GM19351 (cell line): ENCODE data around the gene TMF1.

Source experiments
- ATAC-seq: cut with Tn5 transposase; IDR thresholded peaks from one replicate; pipeline ENCODE4 v1.9.1; 2021; ENCODE audit warnings: mild to moderate bottlenecking, moderate library complexity; ENCODE audit not compliant: unreplicated experiment

Gene TMF1

DNA sequence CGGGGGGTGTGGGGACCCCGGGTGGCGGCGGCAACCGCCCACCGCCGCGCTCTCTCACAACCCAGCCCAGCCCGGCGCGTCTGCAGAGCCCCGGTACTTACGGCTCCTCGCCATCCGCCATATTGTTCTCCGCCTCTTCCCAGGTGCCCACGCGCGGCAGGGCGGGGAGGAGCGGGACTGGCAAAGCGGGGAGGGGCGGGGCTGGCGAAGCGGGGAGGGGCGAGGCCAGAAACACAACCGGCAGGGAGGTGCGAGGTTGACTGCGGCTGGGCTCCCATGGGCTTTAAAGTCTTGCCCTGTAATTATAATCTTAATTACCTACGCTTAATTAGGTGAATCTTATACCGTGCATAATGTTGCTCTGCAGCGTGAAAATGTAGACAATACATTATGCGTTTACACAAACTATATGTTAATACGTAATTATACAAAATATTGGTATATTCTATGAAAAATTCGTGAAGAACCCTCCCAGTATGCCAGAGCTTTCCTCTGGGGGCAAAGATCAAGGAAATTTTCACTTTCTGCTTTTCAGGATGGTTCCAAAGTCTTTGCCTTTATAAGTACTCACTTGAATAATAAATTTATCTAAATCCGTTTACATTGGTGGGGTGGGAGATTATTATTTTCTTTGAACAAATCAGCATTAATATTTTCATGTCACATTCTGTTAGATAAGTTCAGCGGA, 28.2 kb upstream of the TMF1 start, which contains the start of gene UBA3:
Gene UBA3 (minus strand): TSS at position 133 of the 688 bp plus-strand sequence. CDS start 12 bp downstream, at position 121.
- peak; percentile 44 for ATAC-seq

DNA sequence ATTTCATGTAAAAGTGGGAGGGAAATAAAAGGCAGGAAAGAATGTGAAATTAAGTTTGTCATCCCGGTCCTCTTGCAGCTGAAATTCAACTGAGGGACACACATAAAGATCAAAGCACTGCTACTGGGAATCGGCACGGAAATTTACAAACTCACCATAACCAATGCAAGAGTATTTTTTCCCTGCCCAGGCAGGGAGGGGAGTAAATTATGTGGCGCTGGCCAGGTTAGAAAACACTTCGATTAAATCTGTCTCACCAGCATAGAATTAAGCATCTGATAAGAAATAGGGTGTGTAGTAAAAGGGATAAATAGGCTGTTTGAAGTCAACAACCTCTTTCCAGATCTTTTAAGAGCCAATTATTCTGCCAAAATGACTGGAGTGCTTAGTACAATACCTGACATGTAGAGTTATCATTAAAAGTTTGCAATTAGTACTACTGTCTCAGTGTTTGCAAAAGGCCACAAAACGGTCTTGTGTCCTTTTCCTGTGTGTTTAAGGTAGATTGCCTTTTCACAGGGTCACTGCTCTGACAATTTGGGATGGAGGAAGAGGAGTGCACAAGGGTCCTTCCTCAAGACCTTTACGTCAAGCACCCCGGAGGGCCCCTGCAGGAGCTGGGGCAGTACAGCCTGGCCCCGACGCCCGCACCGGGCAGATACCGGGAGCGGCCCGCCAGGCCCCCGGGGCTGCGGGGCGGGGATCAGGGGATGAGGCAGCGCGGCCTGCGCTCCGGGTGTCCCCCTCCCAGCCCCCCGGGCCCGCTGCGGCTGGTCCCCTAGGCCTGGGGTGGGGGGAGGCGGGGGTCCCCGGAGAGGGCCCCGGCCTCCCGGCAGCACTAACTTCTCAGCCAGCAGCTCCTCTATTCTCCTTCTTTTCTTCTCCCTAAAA, 27.4 kb upstream of the TMF1 start:
- ATAC-seq = no peak

DNA sequence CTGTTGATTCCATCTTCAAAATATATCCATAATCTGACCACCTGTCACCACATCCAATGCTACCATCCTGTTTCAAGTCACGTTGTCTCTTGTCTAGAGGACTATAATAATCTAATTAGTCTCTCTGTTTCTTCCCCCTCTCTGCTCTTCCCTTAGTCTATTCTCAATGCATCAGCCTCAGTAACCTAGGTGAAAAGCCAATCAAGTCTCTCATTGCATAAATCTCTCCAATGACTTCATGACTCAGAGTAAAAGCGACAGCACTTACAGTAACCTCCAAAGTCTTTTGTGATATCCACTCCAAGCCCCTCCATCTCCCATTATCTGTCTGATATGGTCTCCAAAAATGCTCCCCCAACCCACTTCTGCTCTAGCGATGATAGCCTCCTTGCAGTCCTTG, 20.8 kb upstream of the TMF1 start:
- ATAC-seq = no peak

DNA sequence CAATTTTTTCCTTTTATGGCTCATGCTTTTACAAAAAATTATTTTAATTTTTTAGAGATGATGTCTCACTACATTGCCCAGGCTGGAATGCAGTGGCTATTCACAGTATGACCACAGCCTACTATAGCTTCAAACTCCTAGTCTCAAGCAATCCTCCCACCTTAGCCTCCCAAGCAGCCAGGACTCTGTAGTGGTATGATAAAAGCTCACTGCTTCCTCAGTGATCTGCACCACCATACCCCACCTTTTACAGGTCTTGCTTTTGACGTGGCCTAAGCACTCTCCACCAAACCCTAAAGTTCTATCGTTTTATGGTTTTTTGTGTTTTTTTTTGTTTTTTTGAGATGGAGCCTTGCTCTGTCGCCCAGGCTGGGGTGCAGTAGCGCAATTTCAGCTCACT, 14.0 kb upstream of the TMF1 start:
- no peak for ATAC-seq

DNA sequence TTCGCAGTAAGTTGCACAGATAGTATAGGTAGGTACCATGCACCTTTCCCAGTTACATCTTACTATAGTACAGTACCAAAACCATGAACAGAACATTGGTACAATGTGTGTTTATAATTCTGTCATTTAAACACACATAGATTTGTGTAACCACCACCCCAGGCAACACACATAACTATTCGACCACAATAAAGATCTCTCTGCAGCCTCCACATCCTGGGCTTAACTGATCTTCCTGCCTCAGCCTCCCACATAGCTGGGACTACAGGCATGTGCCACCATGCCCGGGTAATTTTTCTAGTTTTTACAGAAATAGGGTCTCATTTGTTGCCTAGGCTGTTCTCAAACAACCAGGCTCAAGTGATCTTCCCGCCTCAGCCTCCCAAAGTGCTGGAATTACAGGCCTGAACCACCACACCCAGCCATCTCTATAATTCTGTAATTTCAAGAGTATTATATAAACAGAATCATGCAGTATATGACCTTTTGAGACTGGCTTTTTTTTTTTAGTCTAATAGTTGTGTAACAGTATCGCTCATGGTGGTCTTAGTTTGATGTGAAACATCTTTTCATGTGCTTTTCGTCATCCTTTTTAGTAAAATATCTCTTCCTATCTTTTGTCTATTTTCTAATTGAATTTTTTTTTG, 13.3 kb upstream of the TMF1 start:
- ATAC-seq = no peak

DNA sequence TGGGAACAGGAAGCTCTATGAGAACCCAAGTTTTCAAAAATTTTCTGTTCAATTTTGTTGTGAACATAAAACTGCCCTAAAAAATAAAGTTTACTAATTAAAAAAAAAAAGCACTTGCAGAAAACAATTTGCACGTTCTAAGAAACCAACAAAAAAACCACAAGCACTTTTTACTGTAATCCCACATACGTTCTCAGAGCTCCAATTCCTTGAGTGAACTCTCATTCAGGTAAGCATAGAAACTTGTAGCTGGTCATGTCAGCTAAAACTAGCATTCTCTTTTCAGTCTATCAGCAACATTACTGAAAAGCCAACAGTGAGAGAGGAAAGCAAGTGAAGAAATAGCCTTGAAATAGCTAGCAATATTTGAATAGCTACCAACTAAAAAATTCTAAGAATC, 11.5 kb upstream of the TMF1 start:
- ATAC-seq = no peak

DNA sequence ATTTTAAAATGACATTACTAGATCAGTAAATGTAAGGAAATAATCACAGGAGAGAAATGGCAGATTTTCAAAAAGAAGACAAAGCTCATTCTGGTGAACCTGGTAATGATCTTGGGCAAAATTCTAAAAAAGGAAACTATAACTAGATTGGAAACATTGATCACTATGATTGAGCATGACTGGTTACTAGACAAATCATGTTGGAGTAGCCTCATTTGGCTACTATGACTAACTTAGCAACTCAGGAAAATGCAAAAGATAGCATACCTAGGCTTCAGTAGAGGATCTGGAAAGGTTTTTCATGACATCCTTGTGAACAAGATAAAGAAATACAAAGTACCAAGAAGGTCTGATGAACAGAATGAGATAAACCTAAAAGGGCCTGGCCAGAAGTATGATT, 7.6 kb upstream of the TMF1 start:
- no peak for ATAC-seq

DNA sequence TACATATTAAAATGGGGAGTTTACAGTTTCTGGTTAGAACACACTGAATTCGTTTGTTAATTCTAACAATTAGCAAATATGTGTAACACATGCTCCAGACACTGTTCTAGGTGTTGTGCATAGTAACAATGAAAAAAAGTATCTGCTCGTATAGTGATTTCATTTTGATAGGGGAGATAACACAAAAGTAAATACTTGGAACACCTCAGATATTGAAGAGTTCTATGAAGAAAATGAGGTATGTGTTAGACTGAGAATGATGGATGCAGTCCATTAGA, 6.8 kb upstream of the TMF1 start:
- ATAC-seq = no peak

DNA sequence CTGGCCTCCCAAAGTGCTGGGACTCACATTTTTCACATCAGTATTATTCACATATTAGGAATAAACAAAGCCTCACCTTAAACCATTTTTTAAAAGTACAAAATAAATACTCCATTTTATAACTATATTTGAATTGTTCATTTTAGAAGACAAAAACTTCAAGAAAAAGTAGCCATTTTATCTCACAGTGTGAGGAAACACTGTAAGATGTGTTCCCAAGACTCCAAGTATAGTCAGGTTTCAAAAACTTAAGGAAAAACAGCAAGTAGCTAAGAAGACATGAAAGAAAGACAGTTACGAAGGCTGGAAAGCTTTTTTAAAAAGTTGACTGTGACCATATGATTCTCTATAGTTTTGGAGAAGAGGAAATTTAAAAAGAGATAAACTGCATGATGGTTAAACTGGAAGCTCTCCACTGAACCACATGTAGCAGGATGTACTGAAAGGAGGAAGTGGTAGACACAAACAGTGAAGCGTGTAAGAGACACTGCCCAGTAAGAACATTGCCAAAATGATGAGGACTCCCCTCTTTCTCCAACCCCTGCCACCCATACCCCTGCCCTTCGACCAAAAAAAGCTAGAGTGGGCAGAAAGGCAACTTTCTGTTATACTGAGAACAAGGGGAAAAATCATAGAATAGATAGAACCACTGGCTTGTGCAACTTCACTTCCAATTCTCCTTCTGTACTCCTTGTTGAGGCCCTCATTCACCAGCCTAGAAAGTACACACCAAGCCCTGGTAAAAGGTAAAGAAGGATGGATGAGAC, 6.2 kb upstream of the TMF1 start:
- peak; percentile 100 for ATAC-seq

DNA sequence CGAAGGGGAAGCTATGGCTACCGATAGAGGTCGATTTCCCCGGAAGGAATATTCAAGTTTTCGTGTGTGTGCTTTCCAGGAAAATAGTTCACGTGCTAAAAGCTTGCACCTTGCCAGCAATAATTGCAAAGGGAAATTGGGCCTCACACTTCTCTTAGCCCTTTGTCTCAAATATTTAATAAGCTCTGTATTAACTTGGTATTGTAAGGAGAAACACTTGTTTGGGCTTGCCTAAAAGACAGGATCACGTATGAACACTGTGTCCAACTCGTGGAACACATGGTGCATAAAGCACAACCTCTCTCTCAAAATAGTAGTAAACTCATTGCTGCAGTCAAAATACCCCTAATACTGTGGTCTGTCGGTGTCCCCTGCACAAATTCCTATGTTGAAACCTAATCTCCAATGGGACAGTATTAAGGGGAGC, 352 bp upstream of the TMF1 start:
- ATAC-seq = peak; percentile 3

DNA sequence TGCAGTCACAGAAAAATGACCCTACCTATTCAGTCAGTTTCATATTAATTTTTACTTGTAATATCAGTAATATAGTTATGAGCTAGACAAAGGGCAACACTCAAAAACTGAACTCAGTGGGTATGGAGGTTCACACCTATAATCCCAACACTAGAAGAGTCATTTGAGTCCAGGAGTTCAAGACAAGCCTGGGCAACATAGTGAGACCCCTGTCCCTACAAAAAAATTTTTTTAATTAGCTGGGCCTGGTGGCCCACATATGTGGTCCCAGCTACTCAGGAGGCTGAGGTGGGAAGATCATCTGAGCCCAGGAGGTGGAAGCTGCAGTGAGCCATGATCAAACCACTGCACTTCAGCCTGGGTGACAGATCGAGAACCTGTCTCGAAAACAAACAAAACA, 3.1 kb downstream of the TMF1 start:
- ATAC-seq = no peak

DNA sequence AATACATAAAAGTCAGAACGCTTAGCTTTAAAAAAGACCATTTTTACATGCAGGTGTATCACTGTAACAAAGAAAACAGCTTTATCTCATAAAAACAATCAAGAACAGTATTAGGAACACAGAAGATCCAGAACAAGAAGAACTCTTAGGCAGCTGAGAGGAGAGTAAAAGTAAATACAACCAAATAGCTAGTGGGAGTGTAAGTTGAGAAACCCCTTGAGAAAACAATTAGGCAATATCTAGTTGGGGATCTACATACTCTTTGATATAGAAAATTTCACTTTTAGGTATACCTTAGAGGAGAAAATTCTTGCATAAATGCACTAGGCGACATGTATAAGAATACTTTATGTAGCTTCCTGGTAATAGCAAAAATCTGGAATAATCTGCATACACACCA, 7.5 kb downstream of the TMF1 start:
- no peak for ATAC-seq

DNA sequence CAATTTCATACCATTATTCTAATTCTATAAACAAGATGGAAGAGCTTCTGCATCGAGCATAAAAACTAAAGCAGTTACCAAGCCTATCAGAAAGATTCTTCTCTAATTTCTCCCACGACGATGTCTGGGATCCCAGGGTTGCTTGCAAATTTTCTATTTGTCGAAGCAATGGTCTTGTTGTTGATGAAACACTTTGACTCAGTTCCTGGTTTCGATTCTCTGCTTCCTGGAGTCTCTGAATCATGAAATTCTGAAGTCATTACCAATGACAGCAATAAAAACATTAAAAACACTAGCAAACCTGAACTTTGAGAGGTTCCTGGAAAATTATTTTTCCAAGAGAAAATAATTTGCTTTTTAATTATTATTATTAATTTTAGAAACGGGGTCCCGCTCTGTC, 18.7 kb downstream of the TMF1 start:
- ATAC-seq = no peak

DNA sequence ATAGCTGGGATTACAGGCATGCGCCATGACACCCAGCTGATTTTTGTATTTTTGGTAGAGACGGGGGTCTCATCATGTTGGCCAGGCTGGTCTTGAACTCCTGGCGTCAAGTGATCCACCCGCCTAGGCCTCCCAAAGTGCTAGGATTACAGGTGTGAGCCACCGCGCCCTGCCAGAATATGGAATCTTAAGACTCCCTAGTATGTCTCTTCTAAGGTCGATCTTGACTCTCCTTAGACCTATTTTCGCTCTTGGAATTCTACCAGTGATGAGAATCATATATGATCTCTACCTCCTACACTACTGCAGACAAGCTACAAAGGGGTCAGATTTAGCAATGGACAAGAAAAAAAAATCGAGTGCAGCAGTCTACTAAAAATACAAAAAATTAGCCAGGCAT, 19.4 kb downstream of the TMF1 start:
- no peak for ATAC-seq

DNA sequence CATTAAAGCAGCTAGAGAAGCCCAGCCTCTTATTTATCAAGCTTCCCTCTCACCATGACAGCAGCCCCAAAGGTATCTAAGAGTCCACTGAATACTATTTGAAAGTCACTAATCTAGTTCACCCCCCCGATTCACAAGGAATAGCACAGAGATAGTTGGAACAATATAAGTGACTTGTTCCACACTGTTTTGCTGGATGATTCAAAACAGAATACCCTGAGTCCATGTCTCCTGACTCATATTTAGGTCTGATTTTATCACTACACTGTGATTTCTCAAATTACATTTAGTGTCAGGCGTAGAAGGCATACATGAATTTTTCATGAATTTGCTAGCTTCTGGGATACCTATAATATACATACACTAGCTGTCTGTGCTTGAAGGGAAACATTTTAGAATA, 20.0 kb downstream of the TMF1 start:
- no peak for ATAC-seq

DNA sequence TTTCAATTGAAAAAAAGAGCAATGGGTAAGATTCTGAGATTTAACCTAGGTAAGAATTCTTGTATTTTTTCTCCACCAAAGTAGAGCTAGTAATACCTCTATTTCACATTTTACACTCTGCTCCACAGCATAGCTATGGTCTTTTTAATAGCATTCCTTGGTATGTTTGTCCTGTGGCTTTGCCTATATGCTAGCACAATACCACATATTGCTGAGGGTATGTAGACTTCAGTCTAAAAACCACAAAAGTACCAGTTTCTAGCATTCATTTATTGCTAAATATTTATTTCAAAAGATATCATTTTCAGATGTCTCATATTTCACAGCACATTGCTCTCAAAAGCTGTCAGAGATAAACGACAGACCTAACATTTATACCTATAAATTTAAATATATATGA, 20.5 kb downstream of the TMF1 start:
- ATAC-seq = no peak

DNA sequence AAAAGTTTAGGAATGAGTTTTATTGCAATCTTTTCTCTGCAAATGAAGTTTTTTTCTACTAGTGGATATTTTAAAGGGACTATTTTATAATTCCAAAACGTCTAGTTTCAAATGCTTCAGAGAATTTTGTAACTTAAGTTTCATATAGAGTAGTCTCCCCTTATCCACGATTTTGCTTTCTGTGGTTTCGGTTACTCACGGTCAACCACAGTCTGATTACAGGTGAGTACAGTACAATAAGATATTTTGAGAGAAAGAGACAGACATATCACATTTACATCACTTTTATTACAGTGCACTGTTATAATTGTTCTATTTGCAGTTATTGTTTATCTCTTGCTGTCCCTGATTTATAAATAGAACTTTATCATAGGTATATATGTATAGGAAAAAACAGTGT, 31.3 kb downstream of the TMF1 start:
- no peak for ATAC-seq

DNA sequence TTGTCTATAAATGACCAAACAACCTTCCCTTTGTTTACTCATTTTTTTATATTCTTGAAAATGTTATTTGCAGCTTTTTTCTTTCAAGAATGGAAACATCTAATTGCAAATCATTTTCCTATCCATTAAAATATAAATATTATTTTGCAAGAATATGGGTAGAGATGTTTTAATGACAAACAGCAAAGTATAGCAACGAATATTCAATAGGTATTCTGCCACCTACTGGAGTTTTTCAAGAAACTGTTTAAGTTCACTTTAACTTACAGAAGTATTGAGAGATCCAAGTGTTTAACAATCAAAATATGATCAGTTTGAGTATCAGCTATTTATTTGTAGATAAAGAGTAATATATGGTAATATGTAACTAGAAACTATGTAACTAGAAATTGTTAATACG, 31.7 kb downstream of the TMF1 start:
- no peak for ATAC-seq

DNA sequence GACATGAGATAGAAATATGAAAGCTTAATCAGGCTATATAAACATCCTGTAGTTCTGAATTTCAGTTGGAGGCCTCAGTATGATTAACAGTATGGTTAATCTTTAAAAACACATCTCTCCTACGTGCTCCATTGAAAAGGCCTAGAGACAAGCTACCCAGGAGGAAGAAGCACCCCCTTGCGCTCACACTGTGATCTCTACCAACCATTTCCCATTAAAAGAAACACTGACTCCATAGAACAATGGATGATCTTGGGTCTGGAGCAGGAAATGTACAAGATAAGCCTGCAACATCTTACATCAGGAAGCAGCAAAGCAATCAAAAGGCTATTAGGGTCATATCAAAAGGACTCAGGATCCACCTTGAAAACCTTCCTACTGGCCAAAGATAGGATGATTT, 35.2 kb downstream of the TMF1 start:
- ATAC-seq = no peak

DNA sequence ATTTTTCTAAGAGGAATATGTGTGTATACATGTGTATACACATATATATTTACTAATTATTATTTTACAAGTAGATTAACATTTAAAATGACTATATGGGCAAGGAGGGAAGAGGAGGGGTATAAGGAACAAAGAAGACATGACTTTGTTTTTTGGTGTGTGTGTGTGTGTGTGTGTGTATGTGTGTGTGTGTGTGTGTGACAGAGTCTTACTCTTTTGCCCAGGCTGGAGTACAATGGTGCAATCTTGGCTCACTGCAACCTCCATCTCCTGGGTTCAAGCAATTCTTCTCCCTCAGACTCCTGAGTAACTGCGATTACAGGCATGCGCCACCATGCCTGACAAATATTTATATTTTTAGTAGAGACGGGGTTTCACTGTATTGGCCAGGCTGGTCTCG, 36.0 kb downstream of the TMF1 start:
- no peak for ATAC-seq

DNA sequence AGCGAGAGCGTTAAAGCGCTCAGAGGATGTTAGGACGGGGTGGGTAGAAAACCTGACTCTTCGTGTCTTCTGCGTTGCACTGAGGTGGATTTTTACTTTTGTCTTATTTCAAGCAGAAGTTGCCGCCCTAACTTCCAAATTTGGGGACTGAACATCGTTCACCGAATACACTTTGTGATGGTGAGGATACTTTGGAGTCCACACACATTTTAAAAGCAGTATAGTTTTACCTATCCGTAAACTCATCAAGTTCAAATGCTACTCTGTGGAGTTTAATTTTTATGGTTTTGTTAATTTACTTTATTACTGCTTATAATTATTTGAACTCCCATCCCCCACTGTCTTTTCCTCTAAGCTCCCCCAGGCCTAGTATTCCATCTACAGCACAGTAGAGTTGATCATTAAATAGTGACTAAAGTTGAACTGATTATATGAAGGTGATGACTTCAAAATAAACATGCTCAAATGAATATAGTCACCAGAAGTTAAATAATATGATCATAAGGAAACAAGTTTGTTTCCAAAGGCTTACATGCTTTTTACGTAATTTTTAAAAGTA, 38.0 kb downstream of the TMF1 start:
- ATAC-seq = no peak
